Activated effector memory CD4-positive, alpha-beta T cell treated with Interleukin-2 at 50 U/mL for 16 hours (primary cell): ENCODE measurements around the gene LPIN3.
"Not testable (repeated sequence)": the region's sequence is repeated elsewhere in the genome, so short reads cannot be mapped to it uniquely, and the experiment has no call there.

ENCODE experiments used
- DNase-seq: peaks from one replicate; pipeline ENCODE4 v3.0.0-alpha.2; 2020

LPIN3 gene

DNA sequence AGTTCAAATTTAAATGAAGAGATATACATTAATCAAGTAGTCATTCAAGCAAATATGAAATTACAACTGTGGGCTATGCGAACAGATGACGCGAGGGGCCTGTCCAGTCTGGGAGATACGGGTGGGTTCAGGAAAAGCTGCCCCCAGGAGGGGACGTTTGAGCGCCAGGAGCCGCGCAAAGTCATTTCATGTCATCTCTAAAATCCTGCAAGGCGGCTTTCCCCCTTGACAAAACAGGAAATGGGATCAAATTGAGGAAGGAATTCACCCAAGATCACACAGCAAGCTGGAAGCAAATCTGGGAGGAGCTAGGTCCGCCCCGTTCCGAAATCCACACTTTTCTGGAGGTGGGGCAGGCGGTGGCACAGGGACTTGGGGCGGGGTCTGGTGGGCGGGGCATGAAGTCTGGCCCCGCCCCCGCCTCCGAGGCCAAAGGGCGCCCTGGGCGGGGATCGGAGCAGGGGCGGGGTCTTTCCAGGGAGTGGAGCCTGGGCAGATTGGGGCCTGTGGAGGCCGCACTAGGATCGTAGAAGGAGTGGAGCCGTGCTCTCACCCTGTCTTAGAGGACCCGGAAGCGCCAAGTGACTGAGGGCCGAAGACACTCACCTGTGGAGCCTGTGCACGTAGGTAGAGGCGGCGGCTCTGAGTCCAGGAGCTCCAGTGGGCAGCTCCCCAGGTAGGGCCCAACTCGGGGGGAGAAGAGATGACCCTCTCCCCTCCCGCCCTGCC lies at the start of gene LPIN3:
TSS of gene LPIN3 (plus strand) at position 495 of the 729 bp plus-strand sequence. CDS start 4,983 bp downstream, outside the sequence.
- peak; percentile 25 for DNase-seq

- no peak for DNase-seq
Measured at GRCh38 chr20:41293269-41294037, 47.2 kb upstream of the LPIN3 start.

DNA sequence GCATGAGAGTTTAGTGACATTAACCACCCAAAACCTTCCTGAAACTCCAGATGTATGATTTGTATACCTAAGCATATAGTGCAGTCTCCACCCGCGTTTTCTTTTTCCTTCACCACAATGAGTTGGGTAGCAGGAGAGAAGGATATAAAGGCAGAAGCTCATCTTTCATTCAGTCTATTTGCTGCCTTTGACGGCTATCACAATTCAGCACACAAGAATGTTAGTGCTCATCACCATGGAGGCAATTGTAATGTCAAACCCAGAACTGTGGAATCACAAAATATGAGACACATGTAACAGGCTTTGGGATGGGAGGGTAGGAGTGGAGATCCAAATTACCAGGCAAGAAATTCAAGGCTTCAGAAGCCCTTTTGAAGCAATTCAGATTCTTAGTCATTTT lies 40.7 kb upstream of the LPIN3 start:
- no peak for DNase-seq

DNA sequence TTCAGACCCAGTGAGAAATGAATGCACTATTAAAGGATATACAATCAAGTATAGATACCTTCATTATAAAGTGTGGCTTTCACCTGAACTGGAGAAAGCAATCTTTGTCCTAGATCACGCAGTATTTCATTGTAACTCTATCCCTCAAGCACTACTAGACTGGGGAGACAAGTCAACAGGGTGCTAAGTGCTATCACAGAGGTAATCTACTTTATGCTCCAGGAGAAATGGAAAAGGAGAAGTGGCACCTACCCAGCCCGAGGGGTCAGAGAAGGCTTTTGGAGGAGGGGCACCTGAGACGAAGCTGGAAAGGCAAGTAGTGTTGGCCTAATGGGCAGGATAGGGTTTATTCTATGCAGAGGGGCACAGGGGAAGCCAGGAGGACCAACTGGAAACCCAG lies 40.2 kb upstream of the LPIN3 start:
- DNase-seq: no peak

- DNase-seq: no peak
Measured at GRCh38 chr20:41300886-41301285, 39.7 kb upstream of the LPIN3 start.

- no peak for DNase-seq
Measured at GRCh38 chr20:41304002-41304401, 36.6 kb upstream of the LPIN3 start.

DNA sequence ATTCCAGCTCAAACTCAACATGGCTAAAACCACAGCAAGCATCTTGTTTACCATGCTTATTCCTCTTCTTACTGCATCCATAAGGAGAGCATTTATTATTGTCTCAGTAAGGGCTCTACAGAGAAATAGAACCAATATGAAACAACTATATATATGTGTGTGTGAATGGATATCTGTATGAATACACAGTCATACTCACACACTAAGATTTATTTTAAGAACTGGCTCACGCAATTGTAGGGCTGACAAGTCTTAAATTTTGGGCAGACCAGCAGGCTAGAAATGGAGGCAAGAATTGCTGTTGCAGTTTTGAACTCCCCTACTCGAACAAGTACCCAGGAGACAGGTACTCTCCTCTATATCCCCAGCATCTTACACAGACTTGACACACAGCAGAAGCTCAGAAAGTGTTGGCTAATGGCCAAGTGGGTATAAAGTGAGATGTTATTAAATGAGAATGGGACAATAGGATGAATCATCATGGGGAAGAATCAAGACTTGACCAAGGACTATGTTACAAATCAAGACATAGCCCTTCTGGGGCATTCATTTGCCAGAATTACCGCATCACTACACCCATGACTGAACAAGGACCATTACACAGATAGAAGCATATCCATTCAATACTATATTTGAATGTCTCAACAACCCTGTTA lies 36.1 kb upstream of the LPIN3 start:
- no peak for DNase-seq

- no peak for DNase-seq
Measured at GRCh38 chr20:41306061-41306727, 34.4 kb upstream of the LPIN3 start.

- no peak for DNase-seq
Measured at GRCh38 chr20:41307021-41307420, 33.6 kb upstream of the LPIN3 start.

GRCh38 chr20:41308290-41308711 lies 32.3 kb upstream of the LPIN3 start:
- no peak for DNase-seq

GRCh38 chr20:41308726-41309413 lies 31.8 kb upstream of the LPIN3 start:
- no peak for DNase-seq

GRCh38 chr20:41309817-41310216 lies 30.8 kb upstream of the LPIN3 start:
- DNase-seq: no peak

GRCh38 chr20:41312009-41312408 lies 28.6 kb upstream of the LPIN3 start:
- not testable (repeated sequence) for DNase-seq

GRCh38 chr20:41314386-41314785 lies 26.2 kb upstream of the LPIN3 start:
- DNase-seq: no peak

DNA sequence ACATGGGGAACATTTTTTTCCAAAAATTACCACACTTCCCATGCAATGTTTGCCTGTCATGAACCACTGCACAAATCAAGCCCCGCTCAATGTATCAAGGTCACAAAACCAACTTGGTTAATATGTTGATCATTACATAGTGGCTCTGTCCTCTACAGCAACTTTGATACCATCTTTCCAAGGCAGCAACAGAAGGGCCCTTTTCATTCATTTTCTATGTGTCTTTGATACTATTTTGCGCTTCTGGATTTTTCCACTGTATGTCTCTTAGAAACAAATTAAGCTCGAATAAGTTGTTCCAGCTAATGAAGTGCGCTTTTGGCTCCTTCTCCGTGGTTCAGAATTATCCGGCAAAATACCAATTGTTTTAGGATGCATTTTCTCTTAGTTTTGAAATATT lies 24.6 kb upstream of the LPIN3 start:
- DNase-seq: no peak

DNA sequence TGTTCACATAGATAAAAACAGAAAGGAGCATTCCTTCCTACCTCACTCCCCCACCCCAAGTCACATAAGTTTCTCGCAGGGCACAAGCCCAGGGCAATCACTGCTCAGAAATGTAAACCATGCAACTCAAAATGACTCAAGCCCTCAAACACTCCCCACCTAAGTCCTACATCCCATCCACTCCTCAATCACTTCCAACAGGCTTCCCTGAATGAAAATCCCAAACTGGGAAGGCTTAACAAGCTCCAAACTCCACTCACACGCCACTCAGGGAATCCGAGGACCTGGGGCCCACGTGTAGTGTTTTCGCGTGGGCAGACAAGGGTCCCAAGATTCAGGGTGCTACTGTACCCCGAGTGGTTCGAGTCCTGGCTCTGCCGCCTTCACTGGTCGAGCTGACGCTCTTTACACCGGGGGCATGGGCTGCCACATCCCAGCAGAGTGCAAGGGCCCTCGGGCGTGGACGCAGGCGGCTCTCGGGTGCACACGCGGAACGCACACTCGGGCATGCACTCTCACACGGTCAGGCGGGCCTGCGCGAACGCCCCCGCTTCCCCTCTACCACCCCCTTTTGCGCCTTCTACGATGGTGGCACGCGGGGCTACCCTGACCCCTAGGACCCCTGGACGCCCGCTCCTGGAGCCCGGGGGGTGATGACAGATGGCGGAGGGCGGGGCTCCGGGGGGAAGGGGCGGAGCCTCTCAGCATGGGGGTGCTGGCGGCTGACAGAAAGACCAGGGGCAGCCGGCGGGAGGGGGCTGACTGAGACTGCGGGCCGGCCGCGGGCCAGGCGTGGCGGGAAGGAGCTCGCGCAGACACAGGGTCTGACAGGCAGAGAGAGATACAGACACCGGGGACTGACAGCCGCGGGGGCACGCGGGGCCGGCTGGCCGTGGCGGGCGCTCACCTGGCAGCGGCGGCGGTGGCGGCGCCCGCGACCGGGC lies 23.7 kb upstream of the LPIN3 start:
- peak; percentile 69 for DNase-seq

- peak; percentile 95 for DNase-seq
Measured at GRCh38 chr20:41317546-41318270, 22.9 kb upstream of the LPIN3 start, which contains the start of gene ZHX3. Gene ZHX3, minus strand, starts transcription at chr20:41317731. Its CDS starts 112,815 bp downstream, at chr20:41204916.

DNA sequence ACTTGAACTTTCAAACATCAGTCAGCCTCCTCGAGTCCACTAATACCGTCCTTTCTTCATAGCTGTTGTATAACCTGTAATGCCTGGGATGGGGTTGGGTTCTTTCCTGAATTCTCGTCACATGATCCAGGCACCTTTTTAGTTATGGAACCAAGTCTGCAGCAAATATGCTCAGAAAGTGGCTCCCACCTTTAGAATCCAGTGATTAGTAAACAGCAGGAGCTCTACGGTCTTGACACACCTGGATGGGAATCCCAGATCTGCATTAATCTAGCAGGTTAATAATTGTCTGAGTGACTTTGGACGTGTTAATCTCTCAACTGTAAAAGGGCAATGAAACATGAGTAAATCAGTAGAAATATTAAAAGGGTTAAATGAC lies 22.4 kb upstream of the LPIN3 start:
- no peak for DNase-seq

- DNase-seq: no peak
Measured at GRCh38 chr20:41320441-41320840, 20.2 kb upstream of the LPIN3 start.

DNA sequence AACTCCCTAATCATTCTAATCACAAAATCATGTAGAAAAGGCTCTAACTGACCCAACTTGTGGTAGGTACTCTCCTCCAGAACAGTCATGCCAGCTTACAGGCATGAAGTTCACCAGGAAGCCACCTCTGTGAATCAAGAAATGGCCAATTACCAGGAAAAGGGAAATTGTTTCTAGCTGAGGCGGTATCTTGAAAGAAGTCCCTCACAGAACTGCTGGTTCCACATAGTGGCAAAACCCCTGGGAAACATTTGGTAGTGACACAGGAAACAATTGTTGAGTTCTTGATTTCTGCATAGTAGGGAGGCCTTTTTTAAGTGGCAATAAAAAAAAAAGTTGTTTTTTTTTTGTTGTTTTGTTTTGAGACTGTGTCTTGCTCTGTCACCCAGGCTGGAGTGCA lies 19.6 kb upstream of the LPIN3 start:
- DNase-seq: no peak

DNA sequence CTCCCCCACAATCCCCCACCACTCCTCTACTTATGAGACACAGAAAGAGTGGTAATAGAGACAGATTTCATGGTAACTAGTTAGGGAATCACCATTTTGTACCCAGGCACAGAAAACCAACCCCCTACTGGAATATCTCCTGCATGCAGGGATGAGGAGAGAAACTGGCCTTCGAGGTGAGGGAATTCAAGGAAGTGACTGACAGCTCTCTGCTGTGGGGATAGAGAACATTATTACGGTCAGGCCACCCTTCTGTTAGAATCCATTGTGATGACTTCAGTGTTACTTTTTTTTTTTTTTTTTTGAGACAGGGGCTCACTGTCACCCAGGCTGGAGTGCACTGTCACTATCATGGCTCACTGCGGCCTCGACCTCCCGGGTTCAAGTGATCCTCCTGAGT lies 13.4 kb upstream of the LPIN3 start:
- DNase-seq: no peak
